ENCODE measurements around the gene MRPS17. TPM values are rescaled to one million over a fixed set of nuclear protein-coding genes. Genes with fewer than 3 reads are reported as not detected.

MRPS17 gene
- total and polyA plus RNA-seq, 2 of the 4 experiments (the other 2 are of a cell fraction): 9.9 to 15.2 TPM

Other genes with a start within 250 kb of the MRPS17 start
- not detected in 2 replicates for gene SEPTIN14, start 89.1 kb upstream of the MRPS17 start, total RNA-seq (2012; rRNA removed)
- not detected in 2 replicates for gene SEPTIN14, start 89.1 kb upstream of the MRPS17 start, polyA plus RNA-seq (2012; rRNA removed)
- gene ZNF713, start 64.4 kb upstream of the MRPS17 start, total RNA-seq (2012; rRNA removed): 1.4 and 2.5 TPM in 2 replicates
- gene ZNF713, start 64.4 kb upstream of the MRPS17 start, polyA plus RNA-seq (2012; rRNA removed): 0.52 and 0.74 TPM in 2 replicates
- gene NIPSNAP2, start 12.7 kb downstream of the MRPS17 start, total RNA-seq (2012; rRNA removed): 42.8 and 53.0 TPM in 2 replicates
- 30.4 and 33.7 TPM in 2 replicates for gene NIPSNAP2, start 12.7 kb downstream of the MRPS17 start, polyA plus RNA-seq (2012; rRNA removed)
- gene PSPH, start 99.6 kb downstream of the MRPS17 start, total RNA-seq (2012; rRNA removed): 48.4 and 55.8 TPM in 2 replicates
- 30.0 and 31.8 TPM in 2 replicates for gene PSPH, start 99.6 kb downstream of the MRPS17 start, polyA plus RNA-seq (2012; rRNA removed)
- gene CCT6A, start 99.9 kb downstream of the MRPS17 start, total RNA-seq (2012; rRNA removed): 265 and 311 TPM in 2 replicates
- gene CCT6A, start 99.9 kb downstream of the MRPS17 start, polyA plus RNA-seq (2012; rRNA removed): 133 and 135 TPM in 2 replicates
- 93.0 and 97.3 TPM in 2 replicates for gene SUMF2, start 112.4 kb downstream of the MRPS17 start, total RNA-seq (2012; rRNA removed)
- gene SUMF2, start 112.4 kb downstream of the MRPS17 start, polyA plus RNA-seq (2012; rRNA removed): 80.7 and 86.2 TPM in 2 replicates
- under 0.01 and 0.72 TPM in 2 replicates for gene PHKG1, start 141.1 kb downstream of the MRPS17 start, total RNA-seq (2012; rRNA removed)
- 0.62 and 0.67 TPM in 2 replicates for gene PHKG1, start 141.1 kb downstream of the MRPS17 start, polyA plus RNA-seq (2012; rRNA removed)
- gene CHCHD2, start 154.6 kb downstream of the MRPS17 start, total RNA-seq (2012; rRNA removed): 423 and 532 TPM in 2 replicates
- gene CHCHD2, start 154.6 kb downstream of the MRPS17 start, polyA plus RNA-seq (2012; rRNA removed): 522 and 592 TPM in 2 replicates
- gene NUPR2, start 164.5 kb downstream of the MRPS17 start, total RNA-seq (2012; rRNA removed): not detected in 2 replicates
- gene NUPR2, start 164.5 kb downstream of the MRPS17 start, polyA plus RNA-seq (2012; rRNA removed): not detected in 2 replicates